Measurements from ENCODE around the gene EGLN2. TPM values are rescaled to one million over a fixed set of nuclear protein-coding genes. Genes with fewer than 3 reads are reported as not detected.

The EGLN2 gene
- total and polyA plus RNA-seq, 9 of the 15 experiments (the other 6 are each of a cell fraction or from before 2014, with no cell fraction given) = 9.6 to 114 (median 71.0) TPM

DNA sequence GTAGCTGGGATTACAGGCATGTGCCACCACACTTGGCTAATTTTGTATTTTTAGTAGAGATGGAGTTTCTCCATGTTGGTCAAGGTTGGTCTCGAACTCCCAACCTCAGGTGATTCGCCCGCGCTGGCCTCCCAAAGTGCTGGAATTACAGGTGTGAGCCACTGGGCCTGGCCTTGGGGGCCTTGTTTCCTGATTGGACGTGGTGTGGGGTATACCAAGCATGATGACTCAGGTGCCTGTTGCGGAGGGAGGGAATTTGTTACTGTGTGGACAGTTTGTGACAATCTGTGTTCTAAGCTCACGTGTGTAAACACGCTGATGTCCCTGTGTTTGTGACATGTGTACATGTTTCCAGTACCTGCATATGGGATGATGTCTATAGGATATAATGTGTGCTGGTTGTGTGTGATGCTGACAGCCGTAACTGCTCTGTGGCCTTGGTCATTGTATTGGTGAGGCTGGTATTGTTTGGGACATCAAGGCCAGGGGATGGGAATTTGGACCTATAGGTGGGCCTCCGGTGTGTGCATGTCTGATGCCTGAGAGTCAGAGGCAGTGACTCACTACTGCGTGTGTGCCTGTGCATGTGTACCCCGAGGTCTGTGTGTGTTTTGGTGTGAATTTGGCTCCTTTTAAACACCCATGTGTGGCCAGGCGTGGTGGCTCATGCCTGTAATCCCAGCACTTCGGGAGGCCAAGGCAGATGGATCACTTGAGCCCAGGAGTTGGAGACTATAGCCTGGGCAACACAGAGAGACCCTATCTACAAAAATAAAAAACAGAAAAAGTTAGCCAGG, 1.6 kb upstream of the EGLN2 start:
- H3K9ac ChIP-seq (ENCODE audit: insufficient read depth in 1 of 2, low read depth in 2 of 2, low read length in 2 of 2) = peak overlapping the region; percentile 68 to 89; a peak in 3 of 4 replicates
- WGBS (ENCODE audit: insufficient coverage, low coverage, missing lambda C conversion rate) = 89% methylated on average over 13 of the region's 14 CpGs

DNA sequence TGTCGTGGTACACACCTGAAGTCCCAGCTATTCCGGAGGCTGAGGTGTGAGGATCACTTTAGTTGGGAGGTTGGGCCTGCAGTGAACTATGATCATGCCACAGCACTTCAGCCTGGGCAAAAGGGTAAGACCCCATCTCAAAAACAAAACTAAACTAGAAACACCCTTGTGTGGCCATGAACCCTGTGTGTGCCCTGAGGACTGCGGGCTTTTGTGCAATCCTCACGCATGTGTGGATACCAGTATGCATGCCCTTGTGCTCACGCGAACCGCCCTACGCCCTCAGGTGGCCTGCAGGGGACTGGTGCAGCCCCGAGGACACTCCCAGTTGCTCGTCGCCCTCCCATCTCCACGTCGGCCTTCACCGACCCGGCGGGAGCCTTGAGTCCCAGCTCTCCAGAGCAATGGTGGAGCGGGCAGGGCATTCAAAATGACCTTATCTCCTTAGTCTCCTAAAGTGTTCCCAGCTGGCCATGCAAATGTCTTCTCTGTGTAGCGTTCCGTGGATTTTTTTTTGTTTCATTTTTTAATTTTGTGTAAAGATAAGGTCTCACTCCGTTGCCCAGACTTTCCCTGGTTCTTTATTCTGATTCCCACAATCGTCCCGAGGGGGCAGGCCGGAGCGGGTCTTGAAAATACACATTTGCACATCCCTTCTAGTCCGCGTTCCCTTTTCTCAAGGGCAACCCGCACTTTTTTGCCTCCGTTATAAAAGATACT, 868 bp upstream of the EGLN2 start:
- ChIA-PET POLR2A (interaction anchor here (0.6 to 1.9 kb wide), 10 partner anchors 9 to 466 kb away, joined by 3 to 15 read pairs (median 3); partner anchors contain the start of genes ACTMAP, BLVRB and RAB4B), CTCF (ENCODE audit: low intra/inter-chr PET ratio) (no interaction called here)
- ATAC-seq (peak; percentile 76), FAIRE-seq (no peak), DNase-seq (ENCODE audit: extremely low read depth in 1 of 4, low spot score in 3 of 4) (peak; percentile 74 to 87 (median 78))
- H3K27ac ChIP-seq (ENCODE audit: extremely low read depth, low read depth, low read length) = peak overlapping the region; percentile 78
- peak overlapping the region; percentile 38 for H3K4me3 ChIP-seq
- peaks cover 29% of the 10 kb centered on the region; the same call in 2 of the 3 replicates for H3K36me3 ChIP-seq (ENCODE audit: control insufficient read depth, insufficient read depth, low read length)
- in situ Hi-C loops (cut with MboI) = no loop called here
- peaks cover 39% of the 10 kb centered on the region for H3K79me2 ChIP-seq (ENCODE audit: control insufficient read depth, insufficient read depth, low read length)
- peak overlapping the region; percentile 88 for H2AFZ ChIP-seq (ENCODE audit: low read depth, low read length)
- peaks cover 8% of the 10 kb centered on the region for H3K9me1 ChIP-seq (ENCODE audit: control insufficient read depth, insufficient read depth, low read length)
- H3K4me2 ChIP-seq (ENCODE audit: insufficient read depth, low read length) = peak overlapping the region; percentile 76
- no peaks in the 10 kb centered on the region for H3K27me3 ChIP-seq (ENCODE audit: control insufficient read depth in 2 of 2, insufficient read depth in 2 of 2, low read length in 2 of 2)
- BruUV-seq (replicated peaks) = TSS peak; percentile 96
- H4K20me1 ChIP-seq (replicated peaks; ENCODE audit: control insufficient read depth, insufficient read depth, low read length) = peaks cover 19% of the 10 kb centered on the region
- intact Hi-C loops (cut with micrococcal nuclease) = loop anchor here (1.0 to 2.0 kb wide), 2 partner anchors 20 to 47 kb away; partner anchors contain the start of genes ACTMAP, RAB4B and SNRPA
- no peaks in the 10 kb centered on the region for H3K9me3 ChIP-seq (replicated peaks; ENCODE audit: control insufficient read depth, insufficient read depth, low read depth, low read length)
- 9% methylated on average over 28 of the region's 28 CpGs for WGBS (ENCODE audit: insufficient coverage, low coverage, missing lambda C conversion rate)
- H3K4me1 ChIP-seq (replicated peaks in 1 of 2; ENCODE audit: control insufficient read depth in 2 of 2, insufficient read depth in 2 of 2, low read length in 2 of 2) = peaks cover 40 to 49% of the 10 kb centered on the region in 2 experiments
- H3K9ac ChIP-seq (ENCODE audit: insufficient read depth in 1 of 2, low read depth in 2 of 2, low read length in 2 of 2) = peak overlapping the region; percentile 68 to 89
- no peak for TF ChIP-seq MXI1 (IDR thresholded peaks at IDR 0.05; ENCODE audit: low read depth, low read length)
- TF ChIP-seq, protein P1, sequence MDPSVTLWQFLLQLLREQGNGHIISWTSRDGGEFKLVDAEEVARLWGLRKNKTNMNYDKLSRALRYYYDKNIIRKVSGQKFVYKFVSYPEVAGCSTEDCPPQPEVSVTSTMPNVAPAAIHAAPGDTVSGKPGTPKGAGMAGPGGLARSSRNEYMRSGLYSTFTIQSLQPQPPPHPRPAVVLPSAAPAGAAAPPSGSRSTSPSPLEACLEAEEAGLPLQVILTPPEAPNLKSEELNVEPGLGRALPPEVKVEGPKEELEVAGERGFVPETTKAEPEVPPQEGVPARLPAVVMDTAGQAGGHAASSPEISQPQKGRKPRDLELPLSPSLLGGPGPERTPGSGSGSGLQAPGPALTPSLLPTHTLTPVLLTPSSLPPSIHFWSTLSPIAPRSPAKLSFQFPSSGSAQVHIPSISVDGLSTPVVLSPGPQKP (CRISPR knock-in tag; IDR thresholded peaks at IDR 0.05) = no peak
- no peak for TF ChIP-seq HEY1 (CRISPR knock-in tag; IDR thresholded peaks at IDR 0.05; ENCODE audit: borderline replicate concordance)
- no peak for TF ChIP-seq NCOA2 (IDR thresholded peaks at IDR 0.05; ENCODE audit: partially characterized antibody in 2 of 2)
- TF ChIP-seq, protein P2, sequence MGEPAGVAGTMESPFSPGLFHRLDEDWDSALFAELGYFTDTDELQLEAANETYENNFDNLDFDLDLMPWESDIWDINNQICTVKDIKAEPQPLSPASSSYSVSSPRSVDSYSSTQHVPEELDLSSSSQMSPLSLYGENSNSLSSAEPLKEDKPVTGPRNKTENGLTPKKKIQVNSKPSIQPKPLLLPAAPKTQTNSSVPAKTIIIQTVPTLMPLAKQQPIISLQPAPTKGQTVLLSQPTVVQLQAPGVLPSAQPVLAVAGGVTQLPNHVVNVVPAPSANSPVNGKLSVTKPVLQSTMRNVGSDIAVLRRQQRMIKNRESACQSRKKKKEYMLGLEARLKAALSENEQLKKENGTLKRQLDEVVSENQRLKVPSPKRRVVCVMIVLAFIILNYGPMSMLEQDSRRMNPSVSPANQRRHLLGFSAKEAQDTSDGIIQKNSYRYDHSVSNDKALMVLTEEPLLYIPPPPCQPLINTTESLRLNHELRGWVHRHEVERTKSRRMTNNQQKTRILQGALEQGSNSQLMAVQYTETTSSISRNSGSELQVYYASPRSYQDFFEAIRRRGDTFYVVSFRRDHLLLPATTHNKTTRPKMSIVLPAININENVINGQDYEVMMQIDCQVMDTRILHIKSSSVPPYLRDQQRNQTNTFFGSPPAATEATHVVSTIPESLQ (CRISPR knock-in tag; IDR thresholded peaks at IDR 0.05) = no peak
- no peak for TF ChIP-seq HDAC6 (IDR thresholded peaks at IDR 0.05; ENCODE audit: low read depth, low read length)
- TF ChIP-seq ERF (CRISPR knock-in tag; IDR thresholded peaks at IDR 0.05) = peak; percentile 17; the same call in 1 of the 2 replicates

More for the DNA sequence above, 1.6 kb upstream of the EGLN2 start:
- in situ Hi-C loops (cut with MboI) (no loop called here), intact Hi-C loops (cut with micrococcal nuclease) (no loop called here)
- Histone ChIP-seq H3K36me3 (ENCODE audit: control insufficient read depth, insufficient read depth, low read length) (peaks cover 22% of the 10 kb centered on the region; the same call in 2 of the 3 replicates), H3K9me1 (ENCODE audit: control insufficient read depth, insufficient read depth, low read length) (peaks cover under 1% of the 10 kb centered on the region), H4K20me1 (replicated peaks; ENCODE audit: control insufficient read depth, insufficient read depth, low read length) (peaks cover 11% of the 10 kb centered on the region; the same call in 1 of the 2 replicates), H2AFZ (ENCODE audit: low read depth, low read length) (peak overlapping the region; percentile 88), H3K27me3 (ENCODE audit: control insufficient read depth in 2 of 2, insufficient read depth in 2 of 2, low read length in 2 of 2) (no peaks in the 10 kb centered on the region), H3K4me3 (no peak overlapping the region), H3K4me2 (ENCODE audit: insufficient read depth, low read length) (peak overlapping the region; percentile 76; the same call in 1 of the 2 replicates), H3K27ac (ENCODE audit: extremely low read depth, low read depth, low read length) (peak overlapping the region; percentile 78), H3K4me1 (replicated peaks in 1 of 2; ENCODE audit: control insufficient read depth in 2 of 2, insufficient read depth in 2 of 2, low read length in 2 of 2) (peaks cover 33 to 41% of the 10 kb centered on the region in 2 experiments), H3K79me2 (ENCODE audit: control insufficient read depth, insufficient read depth, low read length) (peaks cover 31% of the 10 kb centered on the region), H3K9me3 (replicated peaks; ENCODE audit: control insufficient read depth, insufficient read depth, low read depth, low read length) (no peaks in the 10 kb centered on the region)
- POLR2A ChIA-PET = interaction anchor here (1.0 to 1.9 kb wide), 4 partner anchors 10 to 466 kb away, joined by 3 to 15 read pairs (median 12); partner anchors contain the start of genes ACTMAP and RAB4B
- no TSS peak for BruUV-seq (replicated peaks)
- ATAC-seq (no peak), DNase-seq (ENCODE audit: extremely low read depth in 1 of 4, low spot score in 3 of 4) (no peak), FAIRE-seq (peak; percentile 15)
- CTCF ChIA-PET (ENCODE audit: low intra/inter-chr PET ratio) = no interaction called here
- no peak for TF ChIP-seq ZFP30 (CRISPR knock-in tag; IDR thresholded peaks at IDR 0.05; ENCODE audit: borderline replicate concordance)
- peak; percentile 42; the same call in 1 of the 2 replicates for TF ChIP-seq CBFB (CRISPR knock-in tag; IDR thresholded peaks at IDR 0.05)

Data from K562 (cell line).